Activated gamma-delta T cell treated with anti-CD3 and anti-CD28 coated beads, Interleukin-2, amount 50 U/mL, for 16 hours (primary cell): ENCODE data around the gene CXCR5.

Source experiments
- DNase-seq: peaks from one replicate; pipeline ENCODE4 v3.0.0-alpha.2; 2020; ENCODE audit warnings: low read depth

CXCR5 gene

GRCh38 chr11:118927554-118928100, 43.9 kb downstream of the CXCR5 start:
- DNase-seq = no peak

GRCh38 chr11:118928101-118928869, 44.6 kb downstream of the CXCR5 start:
- peak; percentile 90 for DNase-seq

GRCh38 chr11:118928870-118929500, 45.3 kb downstream of the CXCR5 start:
- DNase-seq = no peak

GRCh38 chr11:118929501-118930093, 45.9 kb downstream of the CXCR5 start:
- no peak for DNase-seq

- peak; percentile 84 for DNase-seq
Measured at GRCh38 chr11:118930094-118930712, 46.5 kb downstream of the CXCR5 start.

- DNase-seq = no peak
Measured at GRCh38 chr11:118931571-118931970, 47.9 kb downstream of the CXCR5 start.

GRCh38 chr11:118933486-118933885, 49.8 kb downstream of the CXCR5 start:
- no peak for DNase-seq

- no peak for DNase-seq
Measured at GRCh38 chr11:118935376-118935775, 51.7 kb downstream of the CXCR5 start.

GRCh38 chr11:118938491-118939403, 55.1 kb downstream of the CXCR5 start:
- DNase-seq = no peak

GRCh38 chr11:118939404-118939915, 55.8 kb downstream of the CXCR5 start:
- no peak for DNase-seq

GRCh38 chr11:118939953-118940598, 56.4 kb downstream of the CXCR5 start:
- DNase-seq = no peak

GRCh38 chr11:118947091-118947490, 63.4 kb downstream of the CXCR5 start:
- no peak for DNase-seq
